GM12891 (cell line): ENCODE measurements around the gene MRPS2.

ENCODE experiments used
- PAX5 ChIP-seq: IDR thresholded peaks from 2 replicates; pipeline ENCODE4 v1.6.1; 2011; ENCODE audit warnings: low read length, moderate library complexity, mild to moderate bottlenecking; ENCODE audit not compliant: insufficient read depth, severe bottlenecking
- POLR2A ChIP-seq: IDR thresholded peaks from 2 replicates; pipeline ENCODE4 v1.6.1; 2011; ENCODE audit warnings: low read depth, low read length, control low read depth
- POLR2AphosphoS5 ChIP-seq: IDR thresholded peaks from 2 replicates; pipeline ENCODE4 v1.6.1; 2011; ENCODE audit warnings: low read depth, low read length, control low read depth
- SPI1 ChIP-seq: IDR thresholded peaks from 2 replicates; pipeline ENCODE4 v1.6.1; 2011; ENCODE audit warnings: low read depth, low read length, control low read depth
- TAF1 ChIP-seq: IDR thresholded peaks from 2 replicates; pipeline ENCODE4 v1.6.1; 2011; ENCODE audit warnings: low read depth, low read length, control low read depth

- TF ChIP-seq POLR2AphosphoS5, result peak; percentile 75
- peak; percentile 66; the same call in 1 of the 2 replicates for TF ChIP-seq POLR2A
- TF ChIP-seq TAF1, result peak; percentile 81
- peak; percentile 48 for TF ChIP-seq PAX5
- TF ChIP-seq SPI1, result no peak
These were observed at the start of gene MRPS2 for GRCh38 chr9:135500525-135501260.
